SK-N-SH (cell line): ENCODE data around the gene SLC22A23. TPM values are rescaled to one million over a fixed set of nuclear protein-coding genes. Genes with fewer than 3 reads are reported as not detected.

ENCODE experiments used
- CTCF ChIA-PET: fragments of 300-600, 350-600 bp; formaldehyde crosslinking; extraction: SDS; loops from one replicate; lab custom pipeline; 2021; lab: Yijun Ruan, JAX
- POLR2A ChIA-PET: fragments of 350-600 bp; sonication (Branson Sonifier 250); formaldehyde crosslinking; extraction: SDS; loops from one replicate; lab custom pipeline; 2020; ENCODE audit warnings: antibody characterized with exemption, inconsistent platforms; lab: Yijun Ruan, JAX
- DNase-seq: peaks from one replicate; pipeline ENCODE4 v3.0.0; 2012
- H2AFZ ChIP-seq: fragments of 200-600 bp; sonication (generic); 2 replicates; pipeline ENCODE4 v1.8.1; 2016; ENCODE audit warnings: antibody characterized with exemption, mild to moderate bottlenecking, low read depth
- H3F3A ChIP-seq: fragments of 200-600 bp; sonication (generic); replicated peaks from 2 replicates; pipeline ENCODE3; 2016; ENCODE audit warnings: antibody characterized with exemption, mild to moderate bottlenecking; ENCODE audit not compliant: insufficient read depth
- H3K27ac ChIP-seq, 2 experiments: fragments of 200-500 bp in 1 of 2; fragments of 200-600 bp in 1 of 2; sonication (Bioruptor generic) in 1 of 2; sonication (generic), shearing (Covaris generic) in 1 of 2; 2 replicates each; pipeline versions ENCODE4 v1.5.1 to v1.6.1; 2014 to 2016; ENCODE audit warnings: low read depth in 2 of 2, inconsistent platforms in 1 of 2, low read length in 1 of 2, mild to moderate bottlenecking in 1 of 2, mixed read lengths in 1 of 2
- H3K27me3 ChIP-seq: fragments of 200-600 bp; sonication (generic), shearing (Covaris generic); 2 replicates; pipeline ENCODE4 v1.6.1; 2016; ENCODE audit warnings: mixed run types; ENCODE audit not compliant: insufficient read depth
- H3K36me3 ChIP-seq, 2 experiments: fragments of 200-500 bp in 1 of 2; fragments of 200-600 bp in 1 of 2; sonication (Bioruptor generic) in 1 of 2; sonication (generic) in 1 of 2; replicated peaks in 1 of 2; 2 replicates each; pipeline versions ENCODE3 to v1.5.1; 2014 to 2016; ENCODE audit warnings: low read length in 1 of 2, mild to moderate bottlenecking in 1 of 2; ENCODE audit not compliant: insufficient read depth in 2 of 2, control insufficient read depth in 1 of 2
- H3K4me1 ChIP-seq, 2 experiments: fragments of 200-500 bp in 1 of 2; fragments of 200-600 bp in 1 of 2; sonication (Bioruptor generic) in 1 of 2; sonication (generic), shearing (Covaris generic) in 1 of 2; 2 replicates each; pipeline versions ENCODE4 v1.5.1 to v1.6.1; 2014 to 2016; ENCODE audit warnings: low read depth in 1 of 2, low read length in 1 of 2, mixed run types in 1 of 2; ENCODE audit not compliant: insufficient read depth in 2 of 2, control insufficient read depth in 1 of 2
- H3K4me2 ChIP-seq: fragments of 200-600 bp; sonication (generic), shearing (Covaris generic); 2 replicates; pipeline ENCODE4 v1.6.1; 2017; ENCODE audit warnings: mixed run types
- H3K4me3 ChIP-seq, 2 experiments: fragments of 200-500 bp in 1 of 2; fragments of 200-600 bp in 1 of 2; sonication (Bioruptor generic) in 1 of 2; sonication (generic), shearing (Covaris generic) in 1 of 2; 2 replicates each; pipeline versions ENCODE4 v1.5.1 to v1.8.1; 2014 to 2016; ENCODE audit warnings: low read depth in 2 of 2, inconsistent platforms in 1 of 2, low read length in 1 of 2, mild to moderate bottlenecking in 1 of 2, mixed read lengths in 1 of 2, moderate library complexity in 1 of 2
- H3K79me2 ChIP-seq: fragments of 200-600 bp; sonication (generic); 2 replicates; pipeline ENCODE4 v1.8.1; 2017; ENCODE audit warnings: mild to moderate bottlenecking; ENCODE audit not compliant: insufficient read depth
- H3K9ac ChIP-seq: fragments of 200-600 bp; sonication (generic); 2 replicates; pipeline ENCODE4 v1.6.1; 2017; ENCODE audit warnings: mixed run types
- H3K9me2 ChIP-seq: fragments of 200-600 bp; sonication (generic); 2 replicates; pipeline ENCODE4 v1.6.1; 2017; ENCODE audit warnings: mixed run types
- H3K9me3 ChIP-seq: fragments of 200-600 bp; sonication (generic); 2 replicates; pipeline ENCODE4 v1.6.1; 2017; ENCODE audit warnings: mixed run types, mild to moderate bottlenecking, moderate library complexity
- H4K20me1 ChIP-seq: fragments of 200-600 bp; sonication (generic); 2 replicates; pipeline ENCODE4 v1.6.1; 2017; ENCODE audit warnings: mild to moderate bottlenecking, mixed run types; ENCODE audit not compliant: insufficient read depth
- CTCF ChIP-seq: fragments of 200-600 bp; sonication (generic); IDR thresholded peaks from 2 replicates; pipeline ENCODE4 v1.6.1; 2017; ENCODE audit warnings: antibody characterized with exemption, mild to moderate bottlenecking, moderate library complexity
- EZH2phosphoT487 ChIP-seq: fragments of 200-600 bp; sonication (generic); IDR thresholded peaks from 2 replicates; pipeline ENCODE4 v1.6.1; 2017; ENCODE audit warnings: low read depth, mixed run types, mild to moderate bottlenecking, antibody characterized with exemption, moderate library complexity, borderline replicate concordance
- FOXJ3 ChIP-seq: sonication (generic); formaldehyde crosslinking; IDR thresholded peaks from 2 replicates; pipeline ENCODE4 v1.5.1; 2020; ENCODE audit warnings: mild to moderate bottlenecking, missing genetic modification reagents
- GABPA ChIP-seq: IDR thresholded peaks from 2 replicates; pipeline ENCODE4 v1.4.0; 2012; ENCODE audit warnings: low read depth, mild to moderate bottlenecking
- NRF1 ChIP-seq: IDR thresholded peaks from 2 replicates; pipeline ENCODE4 v1.6.1; 2012; ENCODE audit warnings: low read depth, mild to moderate bottlenecking, low read length
- RXRA ChIP-seq: IDR thresholded peaks from 2 replicates; pipeline ENCODE4 v1.4.0; 2012; ENCODE audit warnings: low read depth, mild to moderate bottlenecking, borderline replicate concordance
- TAF1 ChIP-seq: IDR thresholded peaks from 2 replicates; pipeline ENCODE4 v1.6.1; 2012; ENCODE audit warnings: low read depth, mild to moderate bottlenecking, low read length, moderate library complexity, borderline replicate concordance
- TCF12 ChIP-seq: IDR thresholded peaks from 2 replicates; pipeline ENCODE4 v1.4.0; 2012
- TEAD4 ChIP-seq: IDR thresholded peaks from 2 replicates; pipeline ENCODE4 v1.4.0; 2012; ENCODE audit warnings: mild to moderate bottlenecking, borderline replicate concordance; ENCODE audit not compliant: insufficient read depth
- USF2 ChIP-seq: fragments of 150-350 bp; IDR thresholded peaks from 2 replicates; pipeline ENCODE4 v1.6.1; 2017; ENCODE audit warnings: antibody characterized with exemption, low read length, low read depth, borderline replicate concordance
- ZBTB33 ChIP-seq: IDR thresholded peaks from 2 replicates; pipeline ENCODE4 v1.4.0; 2012; ENCODE audit warnings: low read depth, borderline replicate concordance
- WGBS: methylation state at CpG from one replicate; pipeline ENCODE4 v1.1.6; 2017; ENCODE audit warnings: low lambda C conversion rate; 5-methylcytosine and 5-hydroxymethylcytosine counted together
- polyA plus RNA-seq, 3 experiments: library from polyadenylated mRNA; depleted of rRNA; stranded (reverse); fragments of >200 nt; gene quantifications; 2 replicates each; pipeline ENCODE4 v1.2.3, GENCODE V29; 2012

SLC22A23 gene
- polyA plus RNA-seq, 1 of the 3 experiments (the other 2 are of a cell fraction) = not detected

GRCh38 chr6:3290149-3290930 is 166.5 kb downstream of the SLC22A23 start (continued):
- no peak for TF ChIP-seq USF2
- TF ChIP-seq, all 33 proteins: peak for 0

- H2AFZ ChIP-seq = no peak overlapping the region
- H3K27me3 ChIP-seq = no peaks in the 10 kb centered on the region; the same call in 1 of the 2 replicates
- no peaks in the 10 kb centered on the region for H4K20me1 ChIP-seq
- no peaks in the 10 kb centered on the region for H3K79me2 ChIP-seq
- no peaks in the 10 kb centered on the region for H3K9me2 ChIP-seq
- H3F3A ChIP-seq = no peaks in the 10 kb centered on the region
- DNase-seq = no peak
- H3K4me1 ChIP-seq = peaks cover 0 to 3% of the 10 kb centered on the region in 2 experiments; a peak in 1 of 4 replicates
- POLR2A ChIA-PET = no interaction called here
- H3K9ac ChIP-seq = no peak overlapping the region
- TF ChIP-seq NRF1 = no peak
- no peak for TF ChIP-seq CTCF
- TF ChIP-seq TAF1 = no peak
- no peak for TF ChIP-seq TCF12
- no peak for TF ChIP-seq RXRA
- TF ChIP-seq EZH2phosphoT487 = no peak
- no peak for TF ChIP-seq ZBTB33
- TF ChIP-seq FOXJ3 (CRISPR knock-in tag) = no peak
- TF ChIP-seq GABPA = no peak
- no peak for TF ChIP-seq TEAD4
- TF ChIP-seq, all 33 proteins: peak for 0
- H3K4me2 ChIP-seq = no peak overlapping the region
- no peaks in the 10 kb centered on the region for H3K36me3 ChIP-seq
- H3K9me3 ChIP-seq = no peaks in the 10 kb centered on the region
- 73% methylated on average over 7 of the region's 7 CpGs for WGBS
- CTCF ChIA-PET = interaction anchor here (0.6 to 3.4 kb wide), 3 partner anchors 8 to 442 kb away, joined by 3 to 19 read pairs (median 17); no protein-coding TSS in a partner anchor
- H3K4me3 ChIP-seq = no peak overlapping the region
- no peak overlapping the region for H3K27ac ChIP-seq
Observed at GRCh38 chr6:3289664-3290055, 167.2 kb downstream of the SLC22A23 start.
